GM18508 (cell line): ENCODE results near the gene GADD45G.

Source experiments
- ATAC-seq: cut with Tn5 transposase; IDR thresholded peaks from one replicate; pipeline ENCODE4 v1.9.1; 2021; ENCODE audit warnings: moderate number of reproducible peaks; ENCODE audit not compliant: insufficient read depth, unreplicated experiment

The GADD45G gene

GRCh38 chr9:89626741-89627265 lies 22.0 kb downstream of the GADD45G start:
- ATAC-seq: no peak

GRCh38 chr9:89628601-89629000 lies 23.8 kb downstream of the GADD45G start:
- ATAC-seq: no peak

- no peak for ATAC-seq
These were observed 24.5 kb downstream of the GADD45G start for GRCh38 chr9:89629081-89629976.

GRCh38 chr9:89630508-89630907 lies 25.7 kb downstream of the GADD45G start:
- no peak for ATAC-seq

GRCh38 chr9:89631384-89631783 lies 26.6 kb downstream of the GADD45G start:
- no peak for ATAC-seq

GRCh38 chr9:89632192-89632733 lies 27.5 kb downstream of the GADD45G start:
- no peak for ATAC-seq

- ATAC-seq: no peak
These were observed 27.9 kb downstream of the GADD45G start for GRCh38 chr9:89632736-89633135.

GRCh38 chr9:89633404-89633803 lies 28.6 kb downstream of the GADD45G start:
- no peak for ATAC-seq

GRCh38 chr9:89633920-89634319 lies 29.1 kb downstream of the GADD45G start:
- no peak for ATAC-seq

- ATAC-seq: no peak
These were observed 30.4 kb downstream of the GADD45G start for GRCh38 chr9:89634995-89635742.

GRCh38 chr9:89635816-89636215 lies 31.0 kb downstream of the GADD45G start:
- ATAC-seq: no peak

- no peak for ATAC-seq
These were observed 33.0 kb downstream of the GADD45G start for GRCh38 chr9:89637787-89638186.

GRCh38 chr9:89638359-89638758 lies 33.5 kb downstream of the GADD45G start:
- ATAC-seq: no peak

- ATAC-seq: no peak
These were observed 34.1 kb downstream of the GADD45G start for GRCh38 chr9:89638893-89639292.

GRCh38 chr9:89639367-89639795 lies 34.6 kb downstream of the GADD45G start:
- no peak for ATAC-seq

GRCh38 chr9:89639961-89640360 lies 35.1 kb downstream of the GADD45G start:
- ATAC-seq: no peak

- no peak for ATAC-seq
These were observed 35.5 kb downstream of the GADD45G start for GRCh38 chr9:89640361-89640760.

- ATAC-seq: no peak
These were observed 36.0 kb downstream of the GADD45G start for GRCh38 chr9:89640801-89641200.

- no peak for ATAC-seq
These were observed 37.2 kb downstream of the GADD45G start for GRCh38 chr9:89641980-89642379.

- ATAC-seq: no peak
These were observed 38.0 kb downstream of the GADD45G start for GRCh38 chr9:89642789-89643188.
